RCC 7860 (cell line): Measurements from ENCODE around the gene ME2.
"Not testable (repeated sequence)": the region's sequence is repeated elsewhere in the genome, so short reads cannot be mapped to it uniquely, and the experiment has no call there.

Experiments
- DNase-seq: peaks from one replicate; pipeline ENCODE4 v3.0.0-alpha.2; 2015; ENCODE audit warnings: low spot score
- FAIRE-seq: peaks from 2 replicates; lab custom pipeline; 2012; peaks lifted over from hg19 to GRCh38; lab: Jason Lieb, UNC

The ME2 gene

DNA sequence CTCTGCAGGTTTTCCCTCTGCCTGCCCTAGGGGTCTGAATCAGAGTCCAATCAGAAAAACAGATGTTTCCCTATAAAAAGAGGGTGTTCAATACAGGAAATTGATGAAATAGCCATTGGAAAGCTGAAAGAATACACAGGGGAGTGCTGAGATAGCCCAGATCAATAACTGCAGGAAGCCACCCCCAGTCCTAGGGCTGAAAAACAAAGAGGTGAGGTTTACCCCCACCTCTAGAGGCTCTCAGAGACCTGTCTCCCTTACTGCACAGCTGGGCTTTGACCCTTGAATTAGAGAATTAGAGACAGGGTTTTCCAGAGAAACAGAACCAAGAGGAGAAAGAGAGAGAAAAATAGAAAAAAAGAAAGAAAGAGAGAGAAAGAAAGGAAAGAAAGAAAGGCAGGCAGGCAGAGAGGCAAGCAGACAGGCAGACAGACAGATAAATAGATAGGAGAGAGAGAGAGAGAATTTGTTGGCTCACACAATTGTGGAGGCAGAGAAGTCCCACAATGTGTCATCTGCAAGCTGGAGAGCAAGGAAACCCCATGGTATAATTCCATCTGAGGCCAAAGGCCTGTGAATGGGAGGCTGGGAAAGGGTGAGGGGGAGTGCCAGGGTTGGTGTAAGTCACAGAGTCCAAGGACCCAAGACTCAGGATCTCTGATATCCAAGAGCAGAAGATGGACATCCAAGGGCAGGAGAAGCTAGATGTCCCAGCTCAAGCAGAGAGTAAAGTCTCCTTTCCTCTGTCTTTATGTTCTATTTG lies 18.9 kb upstream of the ME2 start:
- DNase-seq, result no peak
- FAIRE-seq, result no peak

DNA sequence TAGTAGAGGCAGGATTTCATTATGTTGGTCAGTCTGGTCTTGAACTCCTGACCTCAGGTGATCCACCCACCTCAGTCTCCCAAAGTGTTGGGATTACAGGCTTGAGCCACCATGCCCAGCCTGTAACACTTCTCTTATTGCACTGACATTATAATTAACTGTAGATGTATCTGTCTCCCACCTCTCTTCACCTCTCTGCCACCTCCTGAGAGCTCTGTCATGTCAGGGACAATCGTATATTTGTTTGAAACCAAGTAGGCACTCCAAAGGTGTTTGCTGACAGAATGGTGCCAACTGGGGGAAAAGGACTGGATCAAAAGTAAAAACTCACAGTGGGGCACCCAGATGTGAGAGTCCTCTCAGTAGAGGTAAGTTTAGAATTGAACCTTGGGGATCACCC lies 17.3 kb upstream of the ME2 start:
- no peak for FAIRE-seq
- DNase-seq, result no peak

DNA sequence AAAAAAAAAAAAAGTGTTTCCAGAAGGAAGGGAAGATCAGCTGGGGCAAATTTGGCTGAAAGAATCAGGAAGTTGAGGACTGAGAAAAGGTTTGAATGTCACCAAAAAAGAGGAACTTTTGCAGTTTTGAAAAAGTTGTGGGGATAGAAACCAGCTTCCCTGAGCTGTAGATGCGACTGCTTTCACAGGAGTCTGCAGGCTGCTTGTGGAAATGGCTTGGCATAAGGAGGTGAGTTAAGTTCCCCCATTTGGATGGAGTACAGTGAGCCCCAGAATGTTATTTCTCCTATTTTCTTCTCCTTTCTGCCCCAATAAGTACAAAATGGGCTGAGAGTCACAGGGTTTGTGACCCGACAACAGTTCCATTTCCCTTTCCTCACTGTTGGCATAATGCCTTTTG lies 16.5 kb upstream of the ME2 start:
- DNase-seq, result no peak

DNA sequence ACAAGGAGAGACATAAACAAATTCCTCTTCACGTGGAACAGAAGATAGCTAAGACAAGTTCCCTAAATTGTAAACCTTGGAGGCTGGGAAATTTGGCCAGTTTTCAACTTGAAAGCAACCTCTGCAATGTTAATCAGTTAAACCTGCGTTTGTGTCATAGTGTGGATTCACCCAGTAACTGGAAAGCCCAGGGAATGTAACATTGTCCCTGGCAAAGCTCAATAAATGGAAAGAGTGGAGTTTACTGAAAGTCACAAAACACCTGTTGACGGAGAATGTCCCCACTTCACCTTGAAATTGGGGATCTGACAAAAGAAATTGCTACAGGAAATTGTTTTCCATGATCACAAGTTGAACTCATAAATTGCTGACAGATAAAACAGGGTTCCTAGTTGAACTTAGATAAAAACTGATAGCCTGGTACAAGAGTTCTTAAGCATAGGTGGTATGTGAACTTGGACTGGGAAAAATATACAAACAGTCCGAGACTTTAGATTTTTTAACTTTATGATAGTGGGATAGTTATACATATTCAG lies 15.0 kb upstream of the ME2 start:
- FAIRE-seq, result no peak
- DNase-seq, result no peak

More for the DNA sequence above, 16.5 kb upstream of the ME2 start:
- FAIRE-seq, result no peak

DNA sequence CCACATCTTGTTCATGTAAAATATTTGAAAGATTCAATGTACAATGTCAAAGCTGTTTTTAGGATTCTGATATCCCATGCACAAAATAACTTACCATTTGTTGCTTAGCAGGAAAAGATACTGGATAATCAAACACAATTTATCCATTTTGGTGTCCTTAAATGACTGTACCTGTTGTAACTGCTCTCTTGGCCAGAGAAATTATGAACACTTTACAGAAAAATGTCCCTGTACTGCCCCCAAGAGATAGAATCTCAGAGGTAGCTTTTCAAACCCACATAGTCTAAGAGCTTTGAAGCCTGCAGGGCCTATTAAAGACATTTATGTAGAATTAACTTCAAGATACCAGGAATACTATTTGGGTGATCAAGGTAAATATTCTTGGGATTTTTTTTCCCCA lies 12.2 kb upstream of the ME2 start:
- no peak for FAIRE-seq
- DNase-seq, result peak; percentile 18

DNA sequence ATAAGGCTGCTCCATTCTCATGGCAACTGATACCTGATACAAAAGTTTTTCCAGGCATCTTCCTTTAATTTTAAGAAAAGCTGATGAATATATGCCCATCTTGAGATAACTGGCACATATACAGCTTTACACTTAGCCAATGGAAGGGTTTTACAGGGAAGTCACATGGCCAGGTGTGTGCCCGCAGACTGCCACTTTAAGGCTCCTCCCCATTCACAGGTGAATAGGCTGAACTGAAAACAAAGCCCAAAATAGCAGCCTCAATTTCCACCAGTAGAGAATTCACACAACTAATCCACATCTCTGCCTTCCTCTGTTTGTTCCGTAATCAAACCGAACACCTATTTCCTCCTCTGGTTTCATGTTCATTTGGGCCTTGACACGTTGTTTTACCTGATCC lies 9.8 kb upstream of the ME2 start:
- DNase-seq (no peak), FAIRE-seq (no peak)

DNA sequence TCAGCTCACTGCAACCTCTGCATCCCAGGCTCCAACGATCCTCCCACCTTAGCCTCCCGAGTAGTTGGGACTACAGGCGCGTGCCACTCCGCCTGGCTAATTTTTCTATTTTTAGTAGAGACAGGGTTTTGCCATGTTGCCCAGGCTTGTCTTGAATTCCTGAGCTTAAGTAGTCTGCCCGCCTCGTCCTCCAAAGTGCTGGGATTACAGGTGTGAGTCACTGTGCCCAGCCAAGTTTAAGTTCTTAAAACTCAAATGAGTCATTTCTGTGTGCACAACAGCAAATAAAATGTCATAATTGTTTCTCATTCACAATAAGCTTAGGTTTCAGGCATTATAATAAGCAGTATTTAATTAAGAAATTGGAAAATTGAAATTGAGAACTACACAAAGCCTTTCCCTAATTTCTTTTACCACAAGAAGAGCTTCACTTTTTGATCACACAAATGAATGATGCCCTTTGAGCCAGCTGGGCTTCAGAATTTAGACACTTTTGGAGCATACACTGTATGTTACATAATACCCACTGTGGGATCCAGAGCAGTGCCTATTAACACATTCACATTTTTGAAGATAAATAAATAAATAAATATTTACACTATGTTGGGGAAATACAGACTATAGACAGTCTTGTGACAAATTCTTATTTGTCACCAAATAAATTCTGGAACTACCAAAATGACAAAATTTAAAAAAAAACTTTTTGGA lies 8.6 kb upstream of the ME2 start:
- peak; percentile 91 for FAIRE-seq

DNA sequence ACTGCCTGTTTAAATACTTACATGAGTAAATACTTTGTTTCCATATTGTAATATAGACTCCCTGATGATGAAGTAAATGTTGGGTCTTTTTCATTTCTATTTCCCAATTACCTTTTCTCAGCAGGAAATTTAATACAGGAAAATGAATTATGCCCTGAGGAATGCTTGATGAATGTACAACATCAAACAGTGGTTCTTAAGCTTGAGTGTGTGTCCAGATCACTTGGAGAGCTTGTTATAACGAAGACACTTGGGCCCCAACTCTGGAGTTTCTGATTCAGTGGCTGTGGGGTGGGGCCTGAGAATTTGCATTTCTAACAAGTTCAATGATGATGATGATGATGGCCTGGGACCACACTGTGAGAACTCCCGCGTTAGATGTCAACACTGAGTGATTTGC lies 7.1 kb upstream of the ME2 start:
- FAIRE-seq (no peak), DNase-seq (no peak)

More for the DNA sequence above, 8.6 kb upstream of the ME2 start:
- DNase-seq, result peak; percentile 89

DNA sequence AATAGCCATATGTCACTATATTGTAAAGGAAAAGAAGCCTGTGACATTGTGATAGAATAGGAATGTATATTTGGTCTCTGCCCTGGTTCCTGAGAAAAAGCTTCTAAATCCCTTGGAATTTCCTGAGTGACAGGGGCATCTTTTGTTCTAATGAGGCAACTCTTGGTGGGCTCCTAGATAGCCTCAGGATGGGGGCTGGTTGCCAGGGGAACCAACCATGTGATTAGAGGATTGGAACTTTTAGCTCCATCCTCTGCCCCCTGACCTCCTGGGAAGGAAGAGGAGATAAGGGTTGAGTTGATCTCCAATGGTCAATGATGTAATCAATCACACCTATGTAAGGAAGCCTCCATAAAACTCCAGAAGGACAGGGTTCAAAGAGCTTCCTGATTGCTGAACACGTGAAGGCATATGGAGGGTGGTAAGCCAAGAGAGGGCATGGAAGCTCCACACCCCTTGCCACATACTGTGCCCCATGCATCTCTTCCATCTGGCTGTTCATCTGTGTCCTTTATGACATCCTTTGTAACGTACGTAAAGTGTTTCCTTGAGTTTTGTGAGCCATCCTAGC lies 2.9 kb upstream of the ME2 start:
- no peak for FAIRE-seq
- no peak for DNase-seq

DNA sequence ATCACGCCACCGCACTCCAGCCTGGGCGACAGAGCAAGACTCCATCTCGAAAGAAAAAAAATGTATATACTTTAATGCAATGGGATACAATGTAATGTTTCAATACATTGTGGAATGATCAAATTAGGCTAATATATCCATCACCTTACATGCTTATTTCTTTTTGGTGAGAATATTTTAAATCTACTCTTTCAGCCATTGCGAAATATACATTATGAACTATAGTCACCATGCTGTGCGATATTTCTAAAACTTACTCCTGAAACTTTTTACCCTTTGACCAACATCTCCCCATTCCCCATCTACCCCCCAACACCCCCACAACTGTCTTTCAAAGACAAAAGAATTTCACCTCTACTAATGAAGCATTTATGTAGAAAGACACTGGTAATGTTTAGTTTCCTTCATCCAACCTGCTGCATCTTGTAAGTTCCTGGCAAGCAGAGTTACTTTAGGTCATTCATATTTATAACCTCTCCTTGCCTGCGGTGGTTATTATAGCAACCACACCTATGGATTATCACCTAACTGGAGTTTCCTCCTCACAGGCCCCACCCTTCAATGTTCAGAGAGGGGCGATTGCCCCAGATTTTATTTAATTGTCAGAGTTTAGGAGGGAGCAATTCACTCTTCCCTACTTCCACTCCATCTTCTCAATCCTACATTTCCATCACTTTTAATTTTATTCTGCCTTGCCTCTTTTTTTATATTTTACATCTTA lies 1.2 kb upstream of the ME2 start:
- no peak for FAIRE-seq
- DNase-seq, result no peak

DNA sequence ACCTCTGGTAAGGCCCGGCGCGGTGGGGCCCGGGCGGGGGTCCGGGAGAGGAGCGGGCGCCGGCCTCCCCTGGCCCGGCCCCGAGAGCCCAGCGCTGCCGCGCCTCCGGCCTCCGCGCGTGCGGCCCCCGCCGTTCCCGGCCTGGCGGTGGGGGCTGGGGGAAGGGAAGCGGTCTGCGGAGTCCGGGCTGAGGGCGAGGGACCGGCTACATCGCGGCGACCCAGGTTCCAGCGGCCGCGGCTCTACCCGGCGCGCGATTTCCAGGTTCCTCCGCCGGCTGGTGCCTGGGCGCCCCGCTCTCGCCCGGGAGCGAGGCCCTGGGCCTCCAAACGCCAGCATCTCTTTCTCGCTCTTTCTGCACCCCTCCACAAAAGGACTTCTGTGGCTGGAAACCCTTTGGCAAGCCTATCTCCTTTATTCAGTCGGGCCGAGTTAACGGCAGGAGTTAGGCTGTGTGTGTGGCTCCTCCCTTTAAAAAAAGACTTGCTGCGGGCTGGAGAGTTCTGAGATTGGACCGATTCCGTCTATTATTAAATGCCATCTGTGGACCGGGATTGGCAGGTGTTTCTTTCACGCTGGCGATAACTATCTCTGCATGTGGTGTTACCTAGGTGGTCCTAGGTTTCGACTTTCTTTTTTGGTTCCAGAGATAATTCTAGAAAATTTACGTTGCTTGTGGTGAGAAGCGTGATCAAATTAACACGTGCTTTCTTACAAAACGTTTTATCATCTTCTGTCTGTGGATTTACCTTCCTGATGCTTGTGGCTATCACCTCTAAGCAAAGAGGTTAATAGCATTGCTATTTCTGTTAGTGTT lies 592 bp downstream of the ME2 start:
- FAIRE-seq (no peak), DNase-seq (peak; percentile 16)

DNA sequence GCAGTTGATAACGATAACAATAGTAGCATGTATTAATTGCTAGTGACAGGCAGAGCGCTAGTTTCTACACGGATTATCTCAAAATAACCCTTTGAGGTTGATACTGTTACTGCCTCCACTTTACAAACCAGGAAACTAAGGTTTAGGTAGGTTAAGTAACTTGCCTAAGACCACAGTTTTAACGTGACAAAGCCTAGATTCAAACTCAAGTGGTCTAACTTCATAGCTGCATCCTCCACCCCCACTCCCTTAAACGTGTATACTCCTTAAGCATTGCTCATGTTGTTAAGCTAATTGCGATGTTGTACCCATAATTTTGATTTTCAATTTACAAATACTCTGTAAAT lies 1.2 kb downstream of the ME2 start:
- no peak for FAIRE-seq
- no peak for DNase-seq

DNA sequence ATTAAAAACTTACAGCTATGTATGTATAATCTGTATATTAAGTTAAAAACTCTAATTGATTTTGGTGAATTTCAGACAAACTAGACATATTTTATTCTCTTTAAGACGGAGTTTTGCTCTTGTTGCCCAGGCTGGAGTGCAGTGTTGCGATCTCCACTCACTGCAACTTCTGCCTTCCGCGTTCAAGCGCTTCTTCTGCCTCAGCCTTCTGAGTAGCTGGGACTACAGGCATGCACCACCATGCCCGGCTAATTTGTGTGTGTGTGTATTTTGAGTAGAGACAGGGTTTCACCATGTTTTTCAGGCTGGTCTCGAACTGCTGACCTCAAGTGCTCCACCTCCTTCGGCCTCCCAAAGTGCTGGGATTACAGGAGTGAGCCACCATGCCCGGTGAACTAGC lies 2.0 kb downstream of the ME2 start:
- not testable (repeated sequence) for FAIRE-seq, DNase-seq

DNA sequence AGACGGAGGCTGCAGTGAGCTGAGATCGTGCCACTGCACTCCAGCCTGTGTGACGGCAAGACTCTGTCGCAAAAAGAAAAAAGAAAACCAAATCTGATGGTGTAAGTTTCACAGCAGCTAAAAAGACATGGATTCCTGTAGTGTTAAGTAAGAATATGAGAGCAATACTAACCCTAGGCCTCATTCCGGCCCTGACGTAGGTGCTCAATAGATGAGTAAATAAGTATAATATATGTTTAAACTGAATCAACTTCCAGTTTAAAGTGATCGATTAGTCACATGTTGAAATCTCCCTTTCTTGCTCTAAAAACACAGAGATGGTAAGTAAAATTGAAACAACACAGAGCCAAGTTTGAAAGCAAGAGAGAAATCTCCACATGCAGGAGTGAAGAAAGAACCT lies 8.0 kb downstream of the ME2 start:
- FAIRE-seq (no peak), DNase-seq (no peak)

DNA sequence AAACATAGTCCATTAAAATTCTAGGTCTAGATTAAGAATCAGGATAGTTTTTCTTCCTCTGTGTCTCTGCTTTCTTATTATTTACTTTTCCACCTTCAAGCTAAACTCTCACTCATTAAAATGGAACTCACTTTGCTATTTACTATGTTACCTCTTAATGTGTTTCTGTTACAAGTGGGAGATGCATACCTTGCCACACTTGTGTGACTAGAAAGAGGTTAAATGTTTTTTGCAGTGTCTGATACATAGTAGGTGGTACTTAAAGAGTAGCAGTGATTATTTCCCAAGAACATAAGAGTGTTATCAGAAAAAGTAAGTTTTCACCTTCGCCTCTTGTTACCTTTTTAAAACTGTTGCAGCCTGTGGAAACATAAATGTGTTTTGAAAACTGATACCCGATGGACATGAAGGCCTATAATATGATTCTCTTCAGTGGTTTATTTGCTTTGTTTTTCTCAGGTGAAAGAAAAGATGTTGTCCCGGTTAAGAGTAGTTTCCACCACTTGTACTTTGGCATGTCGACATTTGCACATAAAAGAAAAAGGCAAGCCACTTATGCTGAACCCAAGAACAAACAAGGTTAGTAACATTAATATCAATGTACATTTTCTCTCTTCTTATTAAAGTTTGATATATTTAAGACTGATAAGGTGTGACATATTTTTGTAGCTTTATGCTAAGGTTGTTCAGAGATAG lies 16.6 kb downstream of the ME2 start:
- DNase-seq, result no peak

DNA sequence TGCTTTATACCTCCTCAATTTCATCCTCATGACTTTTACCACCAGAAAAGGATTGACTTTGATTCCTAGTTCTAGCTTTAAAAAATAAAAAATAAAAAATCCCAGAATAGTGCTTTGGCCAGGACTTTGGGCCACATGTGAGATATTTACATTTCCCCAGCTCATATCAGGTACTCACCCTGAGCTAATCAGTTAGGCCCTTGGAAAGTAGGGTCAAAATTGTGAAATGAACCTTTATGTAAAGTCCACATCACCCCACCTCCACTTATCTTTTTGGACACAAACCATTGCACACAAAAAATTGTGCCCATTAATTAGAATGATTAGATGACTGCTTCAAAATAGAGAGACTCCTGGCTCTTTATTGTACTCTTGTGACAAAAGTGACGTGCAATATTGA lies 17.2 kb downstream of the ME2 start:
- DNase-seq (no peak), FAIRE-seq (no peak)

More for the DNA sequence above, 16.6 kb downstream of the ME2 start:
- FAIRE-seq, result no peak

DNA sequence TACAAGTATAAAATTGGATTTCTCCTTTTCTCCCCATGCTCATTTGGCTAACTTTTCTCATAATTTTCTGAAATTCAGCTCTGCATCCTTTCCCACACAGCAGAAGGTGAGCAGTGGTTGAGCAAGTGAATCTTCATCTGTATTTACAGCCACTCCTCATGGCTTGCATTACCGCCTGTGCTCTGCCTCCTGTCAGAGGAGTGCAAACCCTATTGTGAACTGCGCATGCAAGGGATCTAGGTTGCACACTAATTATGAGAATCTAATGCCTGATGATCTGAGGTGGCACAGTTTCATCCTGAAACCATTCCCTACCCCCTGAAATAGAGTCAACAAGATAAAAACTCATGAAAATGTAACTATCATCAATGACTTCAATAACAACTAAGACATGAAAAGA lies 20.0 kb downstream of the ME2 start:
- no peak for FAIRE-seq
- DNase-seq, result no peak

DNA sequence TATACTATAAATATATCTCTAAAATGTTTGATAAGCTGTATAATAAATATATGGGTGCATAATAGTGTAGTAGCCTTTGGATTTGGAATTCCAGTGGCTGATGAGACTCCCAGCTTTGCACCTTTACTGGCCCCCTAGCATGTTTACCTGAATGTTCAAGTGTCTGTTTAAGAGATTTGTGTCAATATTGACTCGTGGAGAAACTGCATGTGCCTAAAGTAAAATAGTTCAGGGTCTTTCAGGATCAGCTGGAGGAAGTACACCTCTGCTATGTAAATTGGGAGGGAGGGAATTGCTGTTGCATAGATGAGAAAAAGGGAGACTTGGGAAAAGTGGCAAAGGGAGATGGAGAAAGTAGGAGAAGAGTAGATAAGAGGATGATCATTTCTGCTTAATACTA lies 23.9 kb downstream of the ME2 start:
- FAIRE-seq (no peak), DNase-seq (no peak)

DNA sequence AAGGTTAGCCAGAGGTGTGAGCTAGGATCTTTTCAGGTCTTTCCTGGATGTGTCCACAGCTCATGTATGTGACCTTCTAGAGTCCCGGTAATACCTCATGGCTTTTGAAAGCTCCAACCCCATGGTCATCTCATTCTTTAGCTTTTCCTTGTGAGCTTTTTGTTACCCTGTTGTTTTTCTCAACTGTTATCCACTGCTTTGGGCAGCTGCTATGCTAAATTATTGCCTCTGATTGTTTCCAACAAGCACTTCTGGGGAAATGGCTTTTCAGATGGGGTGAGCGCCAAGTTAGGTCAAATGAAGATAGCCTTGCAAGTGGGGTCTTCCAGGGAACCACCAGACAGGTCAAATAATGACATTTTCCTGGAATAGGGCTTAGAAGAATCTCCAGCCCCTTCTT lies 27.9 kb downstream of the ME2 start:
- no peak for FAIRE-seq
- no peak for DNase-seq

DNA sequence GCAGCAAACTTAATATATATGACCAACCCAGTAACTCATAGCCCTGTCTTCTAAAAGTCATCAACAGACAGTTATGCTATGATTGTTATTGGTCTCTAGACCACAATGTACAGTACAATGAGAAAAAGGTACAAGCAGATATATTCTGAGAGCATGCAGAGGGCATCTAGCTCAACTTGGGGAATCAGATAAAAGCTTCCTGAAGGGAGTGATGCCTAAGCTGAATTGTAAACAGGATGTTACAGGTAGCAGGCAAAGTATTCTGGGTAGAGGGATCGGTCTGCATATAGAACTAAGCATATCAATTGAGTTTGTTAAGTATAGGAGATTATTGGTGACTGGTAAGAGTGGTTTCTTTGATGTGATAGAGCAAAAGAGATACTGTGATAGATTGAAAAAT lies 30.3 kb downstream of the ME2 start:
- DNase-seq, result no peak
- no peak for FAIRE-seq
